OCI-LY1 (cell line): ENCODE measurements around the gene MAPK11.

Experiments used
- H2AFZ ChIP-seq: fragments of 200-600 bp; sonication (generic), shearing (Covaris generic); 2 replicates; pipeline ENCODE4 v1.6.0; 2014; ENCODE audit warnings: antibody characterized with exemption, mild to moderate bottlenecking, low read length
- H3F3A ChIP-seq: fragments of 200-600 bp; sonication (generic), shearing (Covaris generic); 2 replicates; pipeline ENCODE4 v1.6.0; 2014; ENCODE audit warnings: mild to moderate bottlenecking, antibody characterized with exemption, low read length, moderate library complexity; ENCODE audit not compliant: insufficient read depth
- H3K27ac ChIP-seq: fragments of 200-600 bp; sonication (generic); 2 replicates; pipeline ENCODE4 v1.5.1; 2014; ENCODE audit warnings: low read length, mixed run types, mild to moderate bottlenecking, low read depth; ENCODE audit not compliant: poor library complexity, severe bottlenecking
- H3K27me3 ChIP-seq: fragments of 200-600 bp; sonication (generic); 2 replicates; pipeline ENCODE4 v1.6.0; 2014; ENCODE audit warnings: antibody characterized with exemption, mild to moderate bottlenecking, low read length, moderate library complexity; ENCODE audit not compliant: insufficient read depth
- H3K36me3 ChIP-seq: fragments of 200-600 bp; sonication (generic); 2 replicates; pipeline ENCODE4 v1.6.1; 2014; ENCODE audit warnings: mild to moderate bottlenecking, antibody characterized with exemption, low read length, moderate library complexity, mixed read lengths; ENCODE audit not compliant: insufficient read depth
- H3K4me1 ChIP-seq: fragments of 200-600 bp; sonication (generic); 2 replicates; pipeline ENCODE4 v1.5.1; 2014; ENCODE audit warnings: mild to moderate bottlenecking, low read length, moderate library complexity; ENCODE audit not compliant: insufficient read depth, severe bottlenecking
- H3K4me2 ChIP-seq: fragments of 200-600 bp; sonication (generic), shearing (Covaris generic); 2 replicates; pipeline ENCODE4 v1.6.1; 2014; ENCODE audit warnings: low read length
- H3K4me3 ChIP-seq: fragments of 200-600 bp; sonication (generic); 2 replicates; pipeline ENCODE4 v1.5.1; 2014; ENCODE audit warnings: low read length, low read depth, mild to moderate bottlenecking, mixed read lengths; ENCODE audit not compliant: poor library complexity, severe bottlenecking
- H3K79me2 ChIP-seq: fragments of 200-600 bp; shearing (Covaris generic); 2 replicates; pipeline ENCODE4 v1.6.1; 2016; ENCODE audit warnings: mixed run types, low read length, mixed read lengths; ENCODE audit not compliant: insufficient read depth
- H3K9ac ChIP-seq: fragments of 200-600 bp; sonication (generic), shearing (Covaris generic); 2 replicates; pipeline ENCODE4 v1.6.1; 2014; ENCODE audit warnings: mild to moderate bottlenecking, low read length, mixed read lengths
- H3K9me2 ChIP-seq: fragments of 200-600 bp; sonication (generic), shearing (Covaris generic); 2 replicates; pipeline ENCODE4 v1.6.1; 2014; ENCODE audit warnings: low read depth, mild to moderate bottlenecking, low read length, mixed read lengths
- H3K9me3 ChIP-seq: fragments of 200-600 bp; shearing (Covaris generic); 2 replicates; pipeline ENCODE4 v1.6.1; 2014; ENCODE audit warnings: low read length, mixed read lengths
- H4K20me1 ChIP-seq: fragments of 200-600 bp; sonication (generic), shearing (Covaris generic); 2 replicates; pipeline ENCODE4 v1.6.0; 2016; ENCODE audit warnings: mild to moderate bottlenecking, low read length; ENCODE audit not compliant: insufficient read depth
- EZH2 ChIP-seq: fragments of 200-600 bp; sonication (generic), shearing (Covaris generic); IDR thresholded peaks from 2 replicates; pipeline ENCODE4 v1.8.0; 2017; ENCODE audit warnings: borderline replicate concordance, mixed run types, mild to moderate bottlenecking, antibody characterized with exemption, low read length, moderate library complexity, mixed read lengths
- TF ChIP-seq, protein P1 (sequence below): fragments of 200-600 bp; sonication (generic), shearing (Covaris generic); IDR thresholded peaks from 2 replicates; pipeline ENCODE4 v1.5.1; 2017; ENCODE audit warnings: mild to moderate bottlenecking, antibody characterized with exemption, low read length, moderate library complexity, mixed read lengths

MAPK11 gene

DNA sequence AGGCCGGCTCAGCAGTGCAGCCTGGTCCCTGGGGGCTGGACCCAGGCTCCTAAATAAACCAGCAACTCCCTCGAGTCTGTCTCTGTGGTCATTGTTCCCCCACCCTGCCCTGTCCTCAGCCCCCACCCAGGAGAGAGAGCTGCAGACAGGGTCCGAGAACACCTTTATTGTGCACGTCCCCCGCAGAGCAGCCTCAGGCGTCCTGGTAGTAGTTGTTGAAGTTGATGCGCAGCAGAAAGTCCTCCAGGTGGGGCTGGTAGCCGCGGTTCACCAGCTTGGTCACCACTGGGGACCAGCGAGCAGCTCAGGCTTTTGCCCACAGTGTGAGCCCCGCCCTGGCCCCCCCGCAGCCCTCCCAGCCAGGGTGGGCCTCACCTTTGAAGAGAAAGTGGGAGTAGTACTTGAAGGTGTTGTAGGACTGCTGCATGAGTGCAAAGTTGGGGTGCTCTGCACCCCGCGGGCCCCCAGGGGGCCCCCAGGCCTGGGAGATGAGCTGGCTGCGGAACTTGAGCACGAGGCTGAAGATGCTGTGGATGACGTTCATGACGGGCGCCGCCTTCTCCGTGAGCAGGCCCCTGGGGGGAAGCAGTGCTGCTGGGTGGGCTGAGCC, 52.5 kb downstream of the MAPK11 start:
- Histone ChIP-seq H3K9me2 (no peaks in the 10 kb centered on the region), H4K20me1 (no peaks in the 10 kb centered on the region), H3K9ac (no peak overlapping the region), H3K4me1 (no peaks in the 10 kb centered on the region), H3F3A (no peaks in the 10 kb centered on the region), H3K4me3 (no peak overlapping the region), H2AFZ (no peak overlapping the region), H3K9me3 (no peaks in the 10 kb centered on the region), H3K27ac (peak overlapping the region; percentile 47), H3K27me3 (no peaks in the 10 kb centered on the region), H3K79me2 (no peaks in the 10 kb centered on the region; the same call in 1 of the 2 replicates), H3K4me2 (no peak overlapping the region), H3K36me3 (peaks cover 98% of the 10 kb centered on the region)
- no peak for TF ChIP-seq EZH2
- TF ChIP-seq, protein P1, sequence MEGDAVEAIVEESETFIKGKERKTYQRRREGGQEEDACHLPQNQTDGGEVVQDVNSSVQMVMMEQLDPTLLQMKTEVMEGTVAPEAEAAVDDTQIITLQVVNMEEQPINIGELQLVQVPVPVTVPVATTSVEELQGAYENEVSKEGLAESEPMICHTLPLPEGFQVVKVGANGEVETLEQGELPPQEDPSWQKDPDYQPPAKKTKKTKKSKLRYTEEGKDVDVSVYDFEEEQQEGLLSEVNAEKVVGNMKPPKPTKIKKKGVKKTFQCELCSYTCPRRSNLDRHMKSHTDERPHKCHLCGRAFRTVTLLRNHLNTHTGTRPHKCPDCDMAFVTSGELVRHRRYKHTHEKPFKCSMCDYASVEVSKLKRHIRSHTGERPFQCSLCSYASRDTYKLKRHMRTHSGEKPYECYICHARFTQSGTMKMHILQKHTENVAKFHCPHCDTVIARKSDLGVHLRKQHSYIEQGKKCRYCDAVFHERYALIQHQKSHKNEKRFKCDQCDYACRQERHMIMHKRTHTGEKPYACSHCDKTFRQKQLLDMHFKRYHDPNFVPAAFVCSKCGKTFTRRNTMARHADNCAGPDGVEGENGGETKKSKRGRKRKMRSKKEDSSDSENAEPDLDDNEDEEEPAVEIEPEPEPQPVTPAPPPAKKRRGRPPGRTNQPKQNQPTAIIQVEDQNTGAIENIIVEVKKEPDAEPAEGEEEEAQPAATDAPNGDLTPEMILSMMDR: no peak

DNA sequence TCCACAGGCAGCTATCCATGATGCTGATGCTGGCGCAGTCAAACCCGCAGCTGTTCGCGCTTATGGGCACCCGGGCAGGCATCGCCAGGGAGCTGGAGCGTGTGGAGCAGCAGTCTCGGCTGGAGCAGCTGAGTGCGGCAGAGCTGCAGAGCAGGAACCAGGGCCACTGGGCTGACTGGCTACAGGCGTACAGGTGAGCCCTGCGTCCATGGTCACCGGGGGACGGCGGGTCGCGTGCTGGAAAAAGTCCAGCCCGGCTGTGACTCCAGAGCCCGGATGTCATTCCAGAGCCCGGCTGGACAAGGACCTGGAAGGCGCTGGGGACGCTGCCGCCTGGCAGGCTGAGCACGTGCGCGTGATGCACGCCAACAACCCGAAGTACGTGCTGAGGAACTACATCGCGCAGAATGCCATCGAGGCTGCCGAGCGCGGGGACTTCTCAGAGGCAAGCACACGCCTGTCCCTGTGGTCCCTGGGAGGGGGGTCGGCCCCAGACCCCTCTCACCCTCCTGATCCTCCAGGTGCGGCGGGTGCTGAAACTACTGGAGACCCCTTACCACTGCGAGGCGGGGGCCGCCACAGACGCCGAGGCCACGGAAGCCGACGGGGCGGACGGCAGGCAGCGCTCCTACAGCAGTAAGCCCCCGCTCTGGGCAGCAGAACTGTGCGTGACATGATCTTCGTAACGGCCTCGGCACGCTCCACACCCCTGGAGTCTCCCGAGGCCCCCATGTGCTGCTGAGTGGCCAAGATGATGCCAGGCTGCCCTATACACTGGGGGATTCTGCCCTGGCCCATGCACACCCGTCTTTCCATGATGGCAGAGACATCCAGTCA, 53.3 kb downstream of the MAPK11 start:
- no peak overlapping the region for H3K4me3 ChIP-seq
- no peak overlapping the region for H3K9ac ChIP-seq
- H3K79me2 ChIP-seq: peaks cover 6% of the 10 kb centered on the region
- no peaks in the 10 kb centered on the region for H4K20me1 ChIP-seq
- H3K36me3 ChIP-seq: peaks cover 98% of the 10 kb centered on the region
- no peak overlapping the region for H3K27ac ChIP-seq
- H3K4me1 ChIP-seq: no peaks in the 10 kb centered on the region
- no peak for TF ChIP-seq EZH2
- TF ChIP-seq, protein P1: no peak
- no peaks in the 10 kb centered on the region for H3K27me3 ChIP-seq
- no peak overlapping the region for H2AFZ ChIP-seq
- no peaks in the 10 kb centered on the region for H3K9me2 ChIP-seq
- no peak overlapping the region for H3K4me2 ChIP-seq
- no peaks in the 10 kb centered on the region for H3F3A ChIP-seq
- no peaks in the 10 kb centered on the region for H3K9me3 ChIP-seq

DNA sequence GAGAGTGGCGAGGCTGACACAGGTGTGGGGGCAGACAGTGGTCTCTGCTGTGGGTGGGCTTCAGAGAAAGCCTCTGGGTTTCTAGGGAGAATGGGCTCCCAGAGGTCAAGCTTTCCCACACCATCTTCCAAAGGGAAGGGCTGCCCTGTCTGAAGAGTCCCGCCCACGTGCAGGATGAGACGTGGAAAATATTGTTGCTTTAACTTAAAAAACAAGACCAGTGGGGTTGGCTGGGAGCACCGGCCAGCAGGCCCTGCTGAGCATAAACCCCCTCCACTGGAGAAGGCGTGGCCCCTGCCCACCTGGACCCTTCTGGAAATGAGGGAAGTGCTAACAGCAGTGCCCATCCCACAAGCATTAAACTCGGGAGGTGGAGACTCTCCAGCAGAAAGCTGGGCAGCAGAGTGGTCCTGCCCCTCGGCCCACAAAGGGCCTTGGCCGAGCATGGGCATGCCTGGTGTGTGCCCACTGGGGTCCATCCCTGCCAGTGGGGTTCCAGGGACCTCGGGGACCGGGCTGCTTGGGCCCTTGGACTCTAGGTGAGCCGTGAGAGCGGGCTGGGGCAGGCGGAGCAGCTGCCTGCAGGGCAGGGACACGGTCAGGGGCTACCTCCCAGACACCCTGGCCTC, 54.0 kb downstream of the MAPK11 start:
- Histone ChIP-seq H3K4me1 (no peaks in the 10 kb centered on the region), H3K36me3 (peaks cover 97% of the 10 kb centered on the region), H3K9me2 (no peaks in the 10 kb centered on the region), H4K20me1 (no peaks in the 10 kb centered on the region), H3K9me3 (no peaks in the 10 kb centered on the region), H3K4me3 (no peak overlapping the region), H3F3A (no peaks in the 10 kb centered on the region), H3K27ac (no peak overlapping the region), H3K79me2 (peaks cover 7% of the 10 kb centered on the region), H3K4me2 (no peak overlapping the region), H2AFZ (no peak overlapping the region), H3K27me3 (no peaks in the 10 kb centered on the region), H3K9ac (no peak overlapping the region)
- TF ChIP-seq, protein P1: no peak
- no peak for TF ChIP-seq EZH2
